OCI-LY3 (cell line): ENCODE results near the gene TFEB.

ENCODE experiments used
- H2AFZ ChIP-seq: fragments of 200-600, 300-600 bp; shearing (Covaris generic); 2 replicates; pipeline ENCODE4 v1.6.0; 2014; ENCODE audit warnings: antibody characterized with exemption, low read depth, low read length
- H3K27ac ChIP-seq: fragments of 200-600, 300-600 bp; sonication (generic); 2 replicates; pipeline ENCODE4 v1.5.1; 2014; ENCODE audit warnings: mild to moderate bottlenecking, low read length, moderate library complexity, mixed read lengths
- H3K27me3 ChIP-seq: fragments of 200-600, 300-600 bp; sonication (generic); 2 replicates; pipeline ENCODE4 v1.6.1; 2014; ENCODE audit warnings: low read depth, low read length, mixed read lengths
- H3K36me3 ChIP-seq: fragments of 200-600, 300-600 bp; sonication (generic); replicated peaks from 2 replicates; pipeline ENCODE3; 2014; ENCODE audit warnings: low read depth, low read length, mixed read lengths
- H3K4me1 ChIP-seq: fragments of 300-600, 200-600 bp; sonication (generic); 2 replicates; pipeline ENCODE4 v1.6.1; 2014; ENCODE audit warnings: low read length, mixed read lengths
- H3K4me2 ChIP-seq: fragments of 200-600, 300-600 bp; sonication (generic); 2 replicates; pipeline ENCODE4 v1.6.1; 2014; ENCODE audit warnings: low read length, mixed read lengths
- H3K4me3 ChIP-seq: fragments of 300-600, 200-600 bp; sonication (generic); 2 replicates; pipeline ENCODE4 v1.5.1; 2014; ENCODE audit warnings: antibody characterized with exemption, mild to moderate bottlenecking, low read length, moderate library complexity
- H3K79me2 ChIP-seq: fragments of 300-600, 200-600 bp; shearing (Covaris generic); 2 replicates; pipeline ENCODE4 v1.6.1; 2014; ENCODE audit warnings: mild to moderate bottlenecking, low read length, mixed read lengths
- H3K9ac ChIP-seq: fragments of 300-600, 200-600 bp; shearing (Covaris generic); 2 replicates; pipeline ENCODE4 v1.6.0; 2014; ENCODE audit warnings: mild to moderate bottlenecking, low read length, moderate library complexity
- H3K9me3 ChIP-seq: fragments of 200-600, 300-600 bp; shearing (Covaris generic); 2 replicates; pipeline ENCODE4 v1.6.1; 2014; ENCODE audit warnings: low read length, mixed read lengths; ENCODE audit not compliant: insufficient read depth
- H4K20me1 ChIP-seq: fragments of 200-600, 300-600 bp; sonication (generic); 2 replicates; pipeline ENCODE4 v1.6.1; 2016; ENCODE audit warnings: low read length, mixed read lengths; ENCODE audit not compliant: insufficient read depth
- EZH2phosphoT487 ChIP-seq: fragments of 200-600 bp; shearing (Covaris generic); IDR thresholded peaks from 2 replicates; pipeline ENCODE4 v1.6.1; 2018; ENCODE audit warnings: antibody characterized with exemption, mixed run types, low read depth
- TF ChIP-seq, protein P1 (sequence below): fragments of 200-600, 300-600 bp; sonication (generic); IDR thresholded peaks from 2 replicates; pipeline ENCODE4 v1.5.1; 2014; ENCODE audit warnings: antibody characterized with exemption, low read length, low read depth

TFEB gene

DNA sequence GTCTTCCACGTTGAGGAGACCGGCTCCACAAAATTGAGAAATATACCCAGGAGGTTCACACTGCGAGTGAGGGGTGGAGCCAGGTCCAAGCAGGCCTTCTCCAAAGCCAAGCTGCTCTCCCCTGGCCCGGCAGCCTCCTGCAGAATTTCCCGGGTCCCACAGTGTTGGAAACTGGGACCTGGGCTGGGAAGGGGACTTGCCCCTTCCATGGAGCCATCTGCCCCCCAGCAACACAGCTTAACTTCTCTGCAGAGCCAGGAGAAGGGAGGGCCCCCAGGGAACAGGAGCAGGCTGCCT is 61.8 kb downstream of the TFEB start:
- H3K9ac ChIP-seq, result no peak overlapping the region
- H3K4me2 ChIP-seq, result no peak overlapping the region
- H3K79me2 ChIP-seq, result no peaks in the 10 kb centered on the region
- no peaks in the 10 kb centered on the region for H3K36me3 ChIP-seq
- H2AFZ ChIP-seq, result no peak overlapping the region
- peaks cover 6% of the 10 kb centered on the region for H3K4me1 ChIP-seq
- H3K4me3 ChIP-seq, result no peak overlapping the region
- no peak overlapping the region for H3K27ac ChIP-seq
- TF ChIP-seq, protein P1, sequence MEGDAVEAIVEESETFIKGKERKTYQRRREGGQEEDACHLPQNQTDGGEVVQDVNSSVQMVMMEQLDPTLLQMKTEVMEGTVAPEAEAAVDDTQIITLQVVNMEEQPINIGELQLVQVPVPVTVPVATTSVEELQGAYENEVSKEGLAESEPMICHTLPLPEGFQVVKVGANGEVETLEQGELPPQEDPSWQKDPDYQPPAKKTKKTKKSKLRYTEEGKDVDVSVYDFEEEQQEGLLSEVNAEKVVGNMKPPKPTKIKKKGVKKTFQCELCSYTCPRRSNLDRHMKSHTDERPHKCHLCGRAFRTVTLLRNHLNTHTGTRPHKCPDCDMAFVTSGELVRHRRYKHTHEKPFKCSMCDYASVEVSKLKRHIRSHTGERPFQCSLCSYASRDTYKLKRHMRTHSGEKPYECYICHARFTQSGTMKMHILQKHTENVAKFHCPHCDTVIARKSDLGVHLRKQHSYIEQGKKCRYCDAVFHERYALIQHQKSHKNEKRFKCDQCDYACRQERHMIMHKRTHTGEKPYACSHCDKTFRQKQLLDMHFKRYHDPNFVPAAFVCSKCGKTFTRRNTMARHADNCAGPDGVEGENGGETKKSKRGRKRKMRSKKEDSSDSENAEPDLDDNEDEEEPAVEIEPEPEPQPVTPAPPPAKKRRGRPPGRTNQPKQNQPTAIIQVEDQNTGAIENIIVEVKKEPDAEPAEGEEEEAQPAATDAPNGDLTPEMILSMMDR, result no peak
- TF ChIP-seq EZH2phosphoT487, result no peak
- no peaks in the 10 kb centered on the region for H3K9me3 ChIP-seq
- peaks cover 39% of the 10 kb centered on the region for H3K27me3 ChIP-seq
- H4K20me1 ChIP-seq, result no peaks in the 10 kb centered on the region

DNA sequence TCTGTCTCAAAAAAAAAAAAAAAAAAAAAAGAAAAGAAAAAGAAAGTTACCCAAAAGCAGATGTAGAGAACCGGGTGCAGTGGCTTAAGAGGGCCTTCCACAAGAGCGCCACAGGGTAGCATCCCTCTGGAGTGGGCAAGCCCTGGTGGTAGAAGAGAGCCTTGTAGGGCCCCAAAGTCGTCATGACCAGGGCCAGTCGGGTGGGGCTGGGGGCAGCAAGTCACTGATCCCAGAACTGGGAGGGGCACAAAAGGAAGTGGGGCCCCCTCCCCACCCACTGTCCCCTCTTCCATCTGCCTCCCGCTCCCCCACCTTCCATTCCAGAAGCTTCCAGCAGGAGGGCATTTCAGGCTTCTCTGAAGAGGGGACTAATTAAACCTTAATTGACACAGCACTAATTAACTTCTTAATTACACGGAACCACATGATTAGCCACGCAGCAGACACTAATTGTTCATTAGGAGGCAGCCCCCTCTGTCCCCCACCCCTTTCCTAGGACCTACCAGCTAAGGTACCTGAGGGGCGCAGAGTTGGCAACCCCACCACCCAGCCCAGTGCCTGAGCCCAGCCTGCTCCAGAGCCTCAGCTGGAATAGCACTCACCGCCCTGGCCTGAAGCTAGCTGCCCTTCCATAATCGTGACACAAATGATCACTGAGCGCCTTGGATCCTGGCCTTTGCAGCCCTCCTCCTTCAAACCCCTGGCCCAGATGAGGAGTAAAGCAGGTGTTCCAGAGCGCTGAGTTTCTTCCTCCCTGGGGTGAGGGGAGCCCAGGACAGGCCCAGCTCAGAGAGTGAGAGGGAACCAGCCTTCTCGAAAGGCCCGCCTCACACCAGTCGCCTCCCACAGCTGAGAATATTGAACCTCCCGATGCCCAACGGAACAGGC is 62.3 kb downstream of the TFEB start:
- H3K27me3 ChIP-seq, result peaks cover 42% of the 10 kb centered on the region
- H3K79me2 ChIP-seq, result no peaks in the 10 kb centered on the region
- no peak for TF ChIP-seq EZH2phosphoT487
- TF ChIP-seq, protein P1, result no peak
- H3K9ac ChIP-seq, result no peak overlapping the region
- peaks cover 6% of the 10 kb centered on the region for H3K4me1 ChIP-seq
- no peaks in the 10 kb centered on the region for H3K36me3 ChIP-seq
- H4K20me1 ChIP-seq, result no peaks in the 10 kb centered on the region
- H3K9me3 ChIP-seq, result no peaks in the 10 kb centered on the region
- H3K27ac ChIP-seq, result no peak overlapping the region
- no peak overlapping the region for H3K4me3 ChIP-seq
- H2AFZ ChIP-seq, result no peak overlapping the region
- H3K4me2 ChIP-seq, result no peak overlapping the region

DNA sequence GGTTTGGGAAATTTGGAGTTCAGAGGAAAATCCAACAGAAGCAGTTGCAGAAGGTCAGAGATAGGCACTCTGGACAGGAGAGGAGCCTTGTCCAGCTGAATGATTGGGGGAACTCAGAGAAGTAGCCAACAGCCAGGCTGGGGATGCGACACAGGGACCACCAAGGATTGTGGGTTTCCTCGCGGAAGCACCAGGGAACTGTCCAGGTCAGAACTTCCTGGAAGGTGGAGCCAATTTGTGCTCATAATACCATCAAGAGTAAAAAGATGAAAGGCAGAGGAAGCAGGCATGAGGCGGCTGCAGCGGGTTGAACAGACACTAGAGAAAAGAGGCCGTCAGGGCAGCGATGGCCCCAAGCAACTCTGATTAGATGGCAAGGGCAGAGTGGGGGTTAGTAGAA is 63.4 kb downstream of the TFEB start:
- no peak for TF ChIP-seq EZH2phosphoT487
- TF ChIP-seq, protein P1, result no peak
- H2AFZ ChIP-seq, result no peak overlapping the region
- H3K27me3 ChIP-seq, result peaks cover 44% of the 10 kb centered on the region

DNA sequence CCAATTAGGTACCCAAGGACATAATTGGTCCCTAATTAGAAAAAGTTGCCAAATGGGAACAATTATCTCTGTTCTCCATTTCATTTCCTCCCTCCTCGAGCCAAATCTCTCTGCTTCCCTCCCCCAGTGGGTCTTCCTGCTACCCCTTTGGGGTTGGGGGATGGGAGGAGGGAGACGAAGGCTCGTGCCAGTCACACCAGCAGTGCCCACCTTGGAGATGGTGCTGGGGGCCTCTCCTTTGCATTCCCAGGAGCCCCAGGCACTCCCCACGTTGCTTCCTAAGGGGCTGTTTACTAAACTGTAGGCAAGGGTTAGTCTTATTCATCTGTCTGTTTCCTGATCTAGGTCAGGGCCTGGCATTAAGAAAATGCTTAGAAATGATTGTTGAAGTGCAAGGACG is 64.0 kb downstream of the TFEB start:
- Histone ChIP-seq H2AFZ (no peak overlapping the region), H3K4me1 (peaks cover 6% of the 10 kb centered on the region)
- TF ChIP-seq, protein P1, result no peak
- TF ChIP-seq EZH2phosphoT487, result no peak

More for the DNA sequence above, 63.4 kb downstream of the TFEB start:
- no peak overlapping the region for H3K4me3 ChIP-seq
- peaks cover 6% of the 10 kb centered on the region for H3K4me1 ChIP-seq
- H3K79me2 ChIP-seq, result no peaks in the 10 kb centered on the region
- no peaks in the 10 kb centered on the region for H3K36me3 ChIP-seq
- H3K9me3 ChIP-seq, result no peaks in the 10 kb centered on the region
- H3K9ac ChIP-seq, result no peak overlapping the region
- H3K27ac ChIP-seq, result no peak overlapping the region
- H4K20me1 ChIP-seq, result no peaks in the 10 kb centered on the region
- H3K4me2 ChIP-seq, result no peak overlapping the region

More for the DNA sequence above, 64.0 kb downstream of the TFEB start:
- H3K4me2 ChIP-seq, result no peak overlapping the region
- no peak overlapping the region for H3K4me3 ChIP-seq
- H3K36me3 ChIP-seq, result no peaks in the 10 kb centered on the region
- peaks cover 43% of the 10 kb centered on the region for H3K27me3 ChIP-seq
- H3K27ac ChIP-seq, result no peak overlapping the region
- H3K9me3 ChIP-seq, result no peaks in the 10 kb centered on the region
- no peak overlapping the region for H3K9ac ChIP-seq
- H4K20me1 ChIP-seq, result no peaks in the 10 kb centered on the region
- H3K79me2 ChIP-seq, result no peaks in the 10 kb centered on the region
